Measurements from ENCODE around the gene MITF. TPM values are rescaled to one million over a fixed set of nuclear protein-coding genes. Genes with fewer than 3 reads are reported as not detected.

Gene MITF
- polyA plus RNA-seq, 1 experiment = 30.9 TPM

DNA sequence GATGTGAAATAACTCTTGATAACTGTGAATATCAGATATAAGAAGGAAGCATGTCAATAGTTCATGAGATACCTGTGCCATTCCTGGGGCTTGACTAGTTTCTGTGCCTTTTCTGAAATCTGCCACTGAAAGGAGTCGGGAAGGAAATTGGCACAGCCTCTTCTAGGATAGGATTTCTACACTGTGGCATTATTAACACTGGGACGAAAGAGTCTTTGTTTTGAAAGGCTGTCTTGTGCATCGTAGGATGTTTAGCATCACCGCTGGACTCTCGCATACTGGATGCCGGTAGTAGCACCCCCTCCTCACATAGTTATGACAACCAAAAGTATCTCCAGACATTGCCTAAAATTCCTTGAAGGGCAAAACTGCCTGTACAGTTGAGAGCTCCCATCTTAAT, 182.4 kb downstream of the MITF start:
- Histone ChIP-seq H3K4me3 (ENCODE audit: low read depth, low read length) (no peak overlapping the region), H3K36me3 (ENCODE audit: control insufficient read depth, insufficient read depth, low read length) (no peaks in the 10 kb centered on the region; the same call in 1 of the 2 replicates), H3K27me3 (ENCODE audit: control insufficient read depth, insufficient read depth, low read length) (no peaks in the 10 kb centered on the region)
- DNase-seq (ENCODE audit: low read depth) = no peak
- ChIA-PET POLR2A (no interaction called here), CTCF (no interaction called here)
- TF ChIP-seq CTCF (IDR thresholded peaks at IDR 0.05; ENCODE audit: insufficient read depth, low read depth, low read length) = no peak

GRCh38 chr3:69922521-69923000, 183.3 kb downstream of the MITF start:
- no peak for DNase-seq (ENCODE audit: low read depth)
- CTCF ChIA-PET = no interaction called here
- TF ChIP-seq CTCF (IDR thresholded peaks at IDR 0.05; ENCODE audit: insufficient read depth, low read depth, low read length) = no peak
- H3K27me3 ChIP-seq (ENCODE audit: control insufficient read depth, insufficient read depth, low read length) = no peaks in the 10 kb centered on the region
- no peaks in the 10 kb centered on the region; the same call in 1 of the 2 replicates for H3K36me3 ChIP-seq (ENCODE audit: control insufficient read depth, insufficient read depth, low read length)
- POLR2A ChIA-PET = no interaction called here
- no peak overlapping the region for H3K4me3 ChIP-seq (ENCODE audit: low read depth, low read length)

DNA sequence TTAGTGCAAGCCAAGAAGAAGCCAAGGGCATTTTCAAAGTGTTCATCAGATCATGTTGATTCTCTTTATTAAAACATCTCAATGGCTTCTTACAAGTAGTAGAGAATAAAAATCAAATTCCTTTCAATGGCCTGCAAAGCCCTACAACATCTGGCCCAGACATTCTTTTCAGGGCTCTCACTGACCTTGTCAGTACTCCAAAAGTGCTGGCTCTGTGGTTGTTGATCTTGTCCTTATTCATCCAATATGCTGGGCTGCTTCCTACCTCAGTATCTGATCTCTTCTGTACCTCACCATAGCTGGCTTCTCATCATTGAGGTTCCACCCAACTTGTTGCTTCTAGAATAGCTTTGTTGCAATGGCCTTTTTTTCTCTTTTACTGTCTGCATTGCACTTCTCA, 186.2 kb downstream of the MITF start:
- no peak overlapping the region for H3K4me3 ChIP-seq (ENCODE audit: low read depth, low read length)
- CTCF ChIA-PET = interaction anchor here (1.1 kb wide), 1 partner anchor 234 kb away, joined by 4 read pairs; no protein-coding TSS in a partner anchor
- DNase-seq (ENCODE audit: low read depth) = peak; percentile 42
- H3K27me3 ChIP-seq (ENCODE audit: control insufficient read depth, insufficient read depth, low read length) = no peaks in the 10 kb centered on the region
- no peaks in the 10 kb centered on the region for H3K36me3 ChIP-seq (ENCODE audit: control insufficient read depth, insufficient read depth, low read length)
- POLR2A ChIA-PET = no interaction called here
- TF ChIP-seq CTCF (IDR thresholded peaks at IDR 0.05; ENCODE audit: insufficient read depth, low read depth, low read length) = no peak

GRCh38 chr3:69926385-69926784, 187.1 kb downstream of the MITF start:
- ChIA-PET POLR2A (no interaction called here), CTCF (interaction anchor here (0.7 kb wide), 2 partner anchors 190 to 215 kb away, joined by 3 read pairs; no protein-coding TSS in a partner anchor)
- Histone ChIP-seq H3K36me3 (ENCODE audit: control insufficient read depth, insufficient read depth, low read length) (no peaks in the 10 kb centered on the region), H3K4me3 (ENCODE audit: low read depth, low read length) (no peak overlapping the region), H3K27me3 (ENCODE audit: control insufficient read depth, insufficient read depth, low read length) (no peaks in the 10 kb centered on the region)
- TF ChIP-seq CTCF (IDR thresholded peaks at IDR 0.05; ENCODE audit: insufficient read depth, low read depth, low read length) = no peak
- no peak for DNase-seq (ENCODE audit: low read depth)

DNA sequence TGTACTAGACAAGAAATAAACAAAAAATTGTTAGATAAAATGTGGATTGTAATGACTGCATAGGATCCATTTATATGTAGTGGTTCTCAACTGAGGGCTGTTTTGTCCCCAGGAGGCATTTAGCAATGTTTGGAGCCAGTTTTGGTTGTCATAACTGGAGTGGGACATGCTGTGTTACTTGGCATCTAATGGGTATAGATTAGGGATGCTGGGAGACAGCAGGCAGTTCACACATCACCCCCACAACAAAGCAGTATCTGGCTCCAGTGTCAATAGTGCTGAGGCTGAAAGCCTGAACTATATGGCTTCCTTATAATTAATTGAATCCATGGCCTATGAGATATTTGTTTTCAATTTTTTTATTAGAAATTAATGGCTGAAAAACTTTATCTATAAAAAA, 188.3 kb downstream of the MITF start:
- Histone ChIP-seq H3K4me3 (ENCODE audit: low read depth, low read length) (no peak overlapping the region), H3K27me3 (ENCODE audit: control insufficient read depth, insufficient read depth, low read length) (no peaks in the 10 kb centered on the region), H3K36me3 (ENCODE audit: control insufficient read depth, insufficient read depth, low read length) (no peaks in the 10 kb centered on the region)
- ChIA-PET POLR2A (no interaction called here), CTCF (no interaction called here)
- TF ChIP-seq CTCF (IDR thresholded peaks at IDR 0.05; ENCODE audit: insufficient read depth, low read depth, low read length) = no peak
- no peak for DNase-seq (ENCODE audit: low read depth)
